Left lung (tissue), 10 donors: ENCODE results near the gene MARK3. TPM values are rescaled to one million over a fixed set of nuclear protein-coding genes. Genes with fewer than 3 reads are reported as not detected.
A peak's percentile ranks its signal among the peaks of the same experiment; 100 is the strongest.

ENCODE experiments used
- ATAC-seq: fragments of 200-7000 bp; cut with Tn5 transposase; one replicate; pipeline ENCODE4 v1.9.1; 2020; ENCODE audit warnings: moderate library complexity
- DNase-seq, 4 donors: peaks; one replicate each; pipeline ENCODE4 v3.0.0-alpha.2; 2013 to 2020
- H3K27ac ChIP-seq, 2 donors: fragments of 200-600 bp; sonication (generic) in 1 of 2; one replicate each; pipeline versions ENCODE4 v1.5.0 to v1.8.0; 2020 to 2021
- H3K27me3 ChIP-seq, 2 donors: fragments of 200-600 bp; sonication (generic) in 1 of 2; one replicate each; pipeline versions ENCODE4 v1.5.0 to v1.8.0; 2020 to 2021
- H3K36me3 ChIP-seq, 2 donors: fragments of 200-600 bp; sonication (generic) in 1 of 2; one replicate each; pipeline versions ENCODE4 v1.5.0 to v1.8.0; 2020 to 2021
- H3K4me1 ChIP-seq, 2 donors: fragments of 200-600 bp; one replicate each; pipeline ENCODE4 v1.8.0; 2021
- H3K4me3 ChIP-seq, 2 donors: fragments of 200-600 bp; sonication (generic) in 1 of 2; one replicate each; pipeline versions ENCODE4 v1.5.0 to v1.8.0; 2020 to 2021; ENCODE audit warnings: mild to moderate bottlenecking in 1 of 2
- H3K9me3 ChIP-seq, 2 donors: fragments of 200-600 bp; sonication (generic) in 1 of 2; one replicate each; pipeline versions ENCODE4 v1.5.0 to v1.8.0; 2020 to 2021
- intact Hi-C, 2 donors: fragments of 100-400 bp; cut with DNase I; formaldehyde crosslinking; loops; one replicate each; pipeline versions ENCODE4 v1.11.2 to v1.14.2; 2022
- polyA plus RNA-seq, 6 donors: library from polyadenylated mRNA; unstranded; fragments of 120-200 nt; gene quantifications; one replicate each; pipeline ENCODE4 v1.2.1, GENCODE V29; 2013; ENCODE audit not compliant: insufficient read length in 6 of 6
- total RNA-seq, 2 donors: library from RNA; stranded (reverse); fragmentation: NEBNext Ultra II Directional; extraction: Animal tissue kit (Norgen Biotek cat#: 25700); gene quantifications; one replicate each; pipeline ENCODE4 v1.2.1, GENCODE V29; 2021
- TF ChIP-seq, protein P1 (sequence below), 2 donors: fragments of 200-600 bp; sonication (generic) in 1 of 2; IDR thresholded peaks; one replicate each; pipeline versions ENCODE4 v1.5.0 to v1.8.0; 2021; ENCODE audit warnings: antibody characterized with exemption in 2 of 2
- donor health status: DM: no; HTN: yes; CAD: no.
- donor health status: DM: no; HTN: no; CAD: no.

MARK3 gene
- total and polyA plus RNA-seq, 8 donors: 78.8 to 135 (median 122) TPM

DNA sequence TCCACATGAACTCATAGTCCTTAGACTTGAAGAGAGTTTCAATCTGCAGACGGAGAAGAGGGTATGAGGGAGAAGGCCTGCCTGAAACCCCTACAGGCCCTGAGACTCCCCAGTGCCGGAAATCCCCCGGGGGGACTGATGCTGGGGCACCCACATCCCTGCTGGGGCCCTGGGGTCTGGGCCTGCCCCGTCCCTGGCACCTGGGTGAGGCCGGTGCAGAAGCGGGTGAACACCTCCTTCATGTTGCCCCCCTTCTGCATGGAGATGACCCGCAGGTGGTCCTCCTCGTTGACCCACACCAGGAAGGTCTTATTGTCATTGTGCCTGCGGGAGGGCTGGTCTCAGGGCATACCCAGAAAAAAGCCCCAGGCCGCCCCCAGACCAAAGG, 135.0 kb downstream of the MARK3 start:
- intact Hi-C loops: no loop called here
- peak overlapping the region in 1 of 2 donors; percentile 29 for H3K27ac ChIP-seq
- ATAC-seq (no peak), DNase-seq (peak in 1 of 4 donors; percentile 52)
- H3K4me1 ChIP-seq: peaks cover 29 to 55% of the 10 kb centered on the region in 2 donors
- H3K4me3 ChIP-seq: peak overlapping the region in 1 of 2 donors; percentile 57
- TF ChIP-seq, protein P1, sequence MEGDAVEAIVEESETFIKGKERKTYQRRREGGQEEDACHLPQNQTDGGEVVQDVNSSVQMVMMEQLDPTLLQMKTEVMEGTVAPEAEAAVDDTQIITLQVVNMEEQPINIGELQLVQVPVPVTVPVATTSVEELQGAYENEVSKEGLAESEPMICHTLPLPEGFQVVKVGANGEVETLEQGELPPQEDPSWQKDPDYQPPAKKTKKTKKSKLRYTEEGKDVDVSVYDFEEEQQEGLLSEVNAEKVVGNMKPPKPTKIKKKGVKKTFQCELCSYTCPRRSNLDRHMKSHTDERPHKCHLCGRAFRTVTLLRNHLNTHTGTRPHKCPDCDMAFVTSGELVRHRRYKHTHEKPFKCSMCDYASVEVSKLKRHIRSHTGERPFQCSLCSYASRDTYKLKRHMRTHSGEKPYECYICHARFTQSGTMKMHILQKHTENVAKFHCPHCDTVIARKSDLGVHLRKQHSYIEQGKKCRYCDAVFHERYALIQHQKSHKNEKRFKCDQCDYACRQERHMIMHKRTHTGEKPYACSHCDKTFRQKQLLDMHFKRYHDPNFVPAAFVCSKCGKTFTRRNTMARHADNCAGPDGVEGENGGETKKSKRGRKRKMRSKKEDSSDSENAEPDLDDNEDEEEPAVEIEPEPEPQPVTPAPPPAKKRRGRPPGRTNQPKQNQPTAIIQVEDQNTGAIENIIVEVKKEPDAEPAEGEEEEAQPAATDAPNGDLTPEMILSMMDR (IDR thresholded peaks at IDR 0.05): no peak
- peaks cover 8 to 48% of the 10 kb centered on the region in 2 donors for H3K27me3 ChIP-seq
- no peaks in the 10 kb centered on the region for H3K9me3 ChIP-seq
- H3K36me3 ChIP-seq: no peaks in the 10 kb centered on the region

DNA sequence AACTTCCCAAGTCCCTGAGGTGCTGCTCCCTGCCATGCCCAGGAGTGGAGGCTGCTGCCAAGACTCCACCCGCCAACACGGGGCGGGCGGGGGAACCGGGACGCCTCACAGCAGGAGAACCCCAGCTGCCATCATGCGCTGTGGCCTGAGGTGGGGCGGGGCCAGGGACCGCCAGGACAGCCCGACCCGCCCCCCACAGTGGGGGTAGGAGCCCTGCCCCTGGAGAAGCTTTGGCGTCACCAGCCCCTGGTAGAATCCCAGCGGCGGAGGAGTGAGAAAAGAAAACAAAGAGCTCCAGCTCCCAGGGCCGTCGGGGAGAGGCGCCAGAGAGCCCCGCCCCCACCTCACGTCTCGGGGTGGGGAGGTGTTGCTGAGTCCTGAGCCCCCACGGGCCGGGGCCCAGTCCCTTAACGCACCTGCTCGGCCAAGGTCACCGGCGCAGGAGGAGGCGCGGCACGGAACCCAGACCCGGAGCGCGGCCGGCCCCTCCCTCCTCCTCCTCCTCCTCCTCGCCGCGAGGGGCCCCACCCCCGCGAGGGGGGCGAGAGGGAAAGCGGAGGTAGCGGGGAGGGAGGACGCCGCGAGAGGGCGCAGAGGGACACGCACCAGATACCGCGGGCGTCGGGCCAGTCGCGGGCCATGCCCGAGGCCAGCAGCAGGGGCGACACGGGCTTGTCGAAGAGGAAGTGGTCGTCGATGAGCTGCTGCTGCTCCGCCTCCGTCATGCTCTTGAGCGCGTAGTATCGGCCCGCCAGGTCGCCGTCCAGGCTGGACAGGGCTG, 135.6 kb downstream of the MARK3 start:
- H3K36me3 ChIP-seq: no peaks in the 10 kb centered on the region
- TF ChIP-seq, protein P1 (IDR thresholded peaks at IDR 0.05): peak; percentile 22 to 60
- DNase-seq: peak; percentile 73 to 94 (median 82)
- intact Hi-C loops: no loop called here
- peak overlapping the region; percentile 47 to 57 for H3K4me3 ChIP-seq
- peaks cover 8 to 48% of the 10 kb centered on the region in 2 donors for H3K27me3 ChIP-seq
- H3K27ac ChIP-seq: peak overlapping the region; percentile 29 to 33
- peak; percentile 75 for ATAC-seq
- H3K4me1 ChIP-seq: peaks cover 29 to 55% of the 10 kb centered on the region in 2 donors
- H3K9me3 ChIP-seq: no peaks in the 10 kb centered on the region

- DNase-seq (no peak), ATAC-seq (peak; percentile 56)
- Histone ChIP-seq H3K4me1 (peaks cover 29 to 57% of the 10 kb centered on the region in 2 donors), H3K4me3 (peak overlapping the region; percentile 47 to 57), H3K27me3 (peaks cover 8 to 48% of the 10 kb centered on the region in 2 donors), H3K36me3 (no peaks in the 10 kb centered on the region), H3K27ac (peak overlapping the region; percentile 29 to 33), H3K9me3 (no peaks in the 10 kb centered on the region)
- TF ChIP-seq, protein P1 (IDR thresholded peaks at IDR 0.05): no peak
- intact Hi-C loops: no loop called here
Observed at GRCh38 chr14:103521438-103521950, 136.3 kb downstream of the MARK3 start.

GRCh38 chr14:103521951-103522563, 136.8 kb downstream of the MARK3 start:
- H3K27ac ChIP-seq: peak overlapping the region; percentile 29 to 33
- no peak for ATAC-seq
- DNase-seq: peak in 2 of 4 donors; percentile 46 to 82

More at GRCh38 chr14:103521951-103522563, 136.8 kb downstream of the MARK3 start:
- Histone ChIP-seq H3K27me3 (peaks cover 8 to 48% of the 10 kb centered on the region in 2 donors), H3K4me1 (peaks cover 29 to 63% of the 10 kb centered on the region in 2 donors), H3K4me3 (peak overlapping the region; percentile 47 to 57), H3K9me3 (no peaks in the 10 kb centered on the region), H3K36me3 (no peaks in the 10 kb centered on the region)
- intact Hi-C loops: no loop called here
- TF ChIP-seq, protein P1 (IDR thresholded peaks at IDR 0.05): no peak
